GM12872 (cell line): Measurements from ENCODE around the gene TP53BP1.

Source experiments
- CTCF ChIP-seq: IDR thresholded peaks from 3 replicates; pipeline ENCODE4 v1.5.1; 2011; ENCODE audit warnings: low read depth, mild to moderate bottlenecking, low read length, moderate library complexity; ENCODE audit not compliant: insufficient read depth

Gene TP53BP1

GRCh38 chr15:43492266-43492665 is 690 bp downstream of the TP53BP1 start:
- TF ChIP-seq CTCF: no peak

GRCh38 chr15:43489191-43489590 is 3.8 kb downstream of the TP53BP1 start:
- no peak for TF ChIP-seq CTCF

GRCh38 chr15:43488790-43489189 is 4.2 kb downstream of the TP53BP1 start:
- TF ChIP-seq CTCF: no peak

GRCh38 chr15:43487271-43487895 is 5.6 kb downstream of the TP53BP1 start:
- no peak for TF ChIP-seq CTCF

GRCh38 chr15:43484455-43484854 is 8.5 kb downstream of the TP53BP1 start:
- no peak for TF ChIP-seq CTCF

GRCh38 chr15:43483297-43484128 is 9.4 kb downstream of the TP53BP1 start:
- TF ChIP-seq CTCF: 0 out of 3 replicates have a peak, but pooled peaks have one; percentile 22

- TF ChIP-seq CTCF: no peak
Observed at GRCh38 chr15:43473885-43474284, 19.1 kb downstream of the TP53BP1 start.
